Lower leg skin (tissue), 3 donors: Measurements from ENCODE around the gene GP5.

Source experiments
- POLR2A ChIP-seq, 2 donors: fragments of 450-650 bp; IDR thresholded peaks; one replicate each; pipeline ENCODE4 v1.6.1; 2016 to 2017; ENCODE audit warnings: antibody characterized with exemption in 2 of 2, mild to moderate bottlenecking in 1 of 2, moderate library complexity in 1 of 2
- TF ChIP-seq, protein P1 (sequence below), 3 donors: fragments of 450-650 bp; IDR thresholded peaks; one replicate each; pipeline ENCODE4 v1.5.1; 2016; ENCODE audit warnings: antibody characterized with exemption in 3 of 3, mild to moderate bottlenecking in 3 of 3, moderate library complexity in 2 of 3

DNA sequence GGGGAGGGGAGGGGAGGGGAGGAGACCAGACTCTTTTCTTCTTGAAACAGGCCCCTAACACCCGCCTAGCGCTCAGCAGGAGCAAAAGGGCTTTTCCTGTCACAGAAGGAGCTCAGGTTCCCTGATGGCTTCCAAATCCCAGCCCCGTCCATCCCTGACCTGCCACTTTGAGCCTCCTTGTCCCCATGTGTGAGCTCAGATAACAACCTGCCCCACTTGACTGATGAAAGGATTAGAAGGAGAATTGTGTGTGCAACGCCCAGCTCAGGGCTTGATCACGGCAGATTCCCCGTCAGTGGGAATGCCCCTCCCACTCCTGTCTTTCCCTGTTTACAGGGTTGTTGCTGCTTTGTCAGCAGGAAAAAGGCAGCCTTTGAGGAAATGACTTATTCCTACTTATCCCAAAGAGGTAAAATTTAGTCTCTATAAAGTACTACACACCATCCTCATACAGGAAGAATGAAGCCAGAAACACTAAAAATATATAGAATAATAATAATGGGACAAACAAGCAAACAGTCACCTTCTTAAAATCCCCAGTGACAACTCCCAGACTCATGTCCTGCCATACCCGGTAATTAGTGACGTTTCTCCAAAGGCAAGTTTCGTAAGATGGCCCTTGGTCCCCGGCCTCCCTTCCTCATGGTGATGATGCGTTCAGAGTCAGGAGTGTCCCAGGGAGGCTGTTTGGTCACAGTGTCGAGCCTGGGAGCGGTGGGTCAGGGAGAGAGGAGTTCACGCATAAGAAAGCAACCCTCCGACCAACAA, 23.4 kb downstream of the GP5 start:
- TF ChIP-seq, protein P1, sequence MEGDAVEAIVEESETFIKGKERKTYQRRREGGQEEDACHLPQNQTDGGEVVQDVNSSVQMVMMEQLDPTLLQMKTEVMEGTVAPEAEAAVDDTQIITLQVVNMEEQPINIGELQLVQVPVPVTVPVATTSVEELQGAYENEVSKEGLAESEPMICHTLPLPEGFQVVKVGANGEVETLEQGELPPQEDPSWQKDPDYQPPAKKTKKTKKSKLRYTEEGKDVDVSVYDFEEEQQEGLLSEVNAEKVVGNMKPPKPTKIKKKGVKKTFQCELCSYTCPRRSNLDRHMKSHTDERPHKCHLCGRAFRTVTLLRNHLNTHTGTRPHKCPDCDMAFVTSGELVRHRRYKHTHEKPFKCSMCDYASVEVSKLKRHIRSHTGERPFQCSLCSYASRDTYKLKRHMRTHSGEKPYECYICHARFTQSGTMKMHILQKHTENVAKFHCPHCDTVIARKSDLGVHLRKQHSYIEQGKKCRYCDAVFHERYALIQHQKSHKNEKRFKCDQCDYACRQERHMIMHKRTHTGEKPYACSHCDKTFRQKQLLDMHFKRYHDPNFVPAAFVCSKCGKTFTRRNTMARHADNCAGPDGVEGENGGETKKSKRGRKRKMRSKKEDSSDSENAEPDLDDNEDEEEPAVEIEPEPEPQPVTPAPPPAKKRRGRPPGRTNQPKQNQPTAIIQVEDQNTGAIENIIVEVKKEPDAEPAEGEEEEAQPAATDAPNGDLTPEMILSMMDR (IDR thresholded peaks at IDR 0.05): no peak
- TF ChIP-seq POLR2A (IDR thresholded peaks at IDR 0.05): no peak
